ENCODE data around the gene GIPC1. TPM values are rescaled to one million over a fixed set of nuclear protein-coding genes. Genes with fewer than 3 reads are reported as not detected.

The GIPC1 gene
- total and polyA plus RNA-seq, 2 of the 4 experiments (the other 2 are of a cell fraction) = 74.2 to 133 TPM

GRCh38 chr19:14435320-14436050 lies 60.4 kb downstream of the GIPC1 start:
- no peak overlapping the region for H3K27ac ChIP-seq (ENCODE audit: insufficient read depth, low read length)
- H3K4me3 ChIP-seq (ENCODE audit: insufficient read depth, low read depth, low read length) = no peak overlapping the region
- DNase-seq (no peak), ATAC-seq (ENCODE audit: low read depth) (no peak)
- H3K4me2 ChIP-seq (ENCODE audit: low read depth, low read length) = no peak overlapping the region
- intact Hi-C loops (cut with micrococcal nuclease) = no loop called here
- H3K4me1 ChIP-seq (ENCODE audit: control insufficient read depth, insufficient read depth, low read length) = peaks cover 19% of the 10 kb centered on the region
- H2BK120ac ChIP-seq (ENCODE audit: low read depth, low read length) = no peak overlapping the region
- no peak overlapping the region for H3K14ac ChIP-seq (replicated peaks; ENCODE audit: low read depth, low read length)
- H3K9me1 ChIP-seq (ENCODE audit: insufficient read depth, low read length) = peaks cover 21% of the 10 kb centered on the region
- peak overlapping the region; percentile 68; the same call in 1 of the 2 replicates for H2AK5ac ChIP-seq (ENCODE audit: low read depth, low read length)
- no peak overlapping the region for H3K56ac ChIP-seq (ENCODE audit: extremely low read depth, insufficient read depth, low read length)
- no peak overlapping the region for H4K5ac ChIP-seq (ENCODE audit: low read depth, low read length)
- peak overlapping the region; percentile 18 for H2BK5ac ChIP-seq (ENCODE audit: low read depth, low read length, poor library complexity, severe bottlenecking)
- H3K79me1 ChIP-seq (ENCODE audit: low read depth in 1 of 2, low read length in 2 of 2) = peaks cover 28 to 71% of the 10 kb centered on the region in 2 experiments
- no TSS peak for BruUV-seq (replicated peaks)
- dilution Hi-C loops (cut with HindIII; ENCODE audit: low sequenced_read_pairs, unreplicated experiment) = no loop called here
- H3K36me3 ChIP-seq (ENCODE audit: control insufficient read depth, insufficient read depth, low read length) = 0 out of 2 replicates have a peak, but pooled peaks cover 6% of the 10 kb centered on the region
- H3K9ac ChIP-seq (ENCODE audit: low read depth, low read length) = no peak overlapping the region
- TF ChIP-seq RCOR1 (IDR thresholded peaks at IDR 0.05; ENCODE audit: insufficient replicate concordance, low read length) (peak; percentile 50), POLR2A (IDR thresholded peaks at IDR 0.05; ENCODE audit: low read depth, low read length) (no peak)
- ChIA-PET CTCF (interaction anchor here (1.0 kb wide), 1 partner anchor 40 kb away, joined by 3 read pairs; the partner anchor contains the start of gene PTGER1), POLR2A (ENCODE audit: unreplicated experiment) (no interaction called here)
- H3K9me3 ChIP-seq (ENCODE audit: control insufficient read depth, insufficient read depth, low read length) = no peaks in the 10 kb centered on the region
- WGBS, 2 experiments (ENCODE audit: extremely low coverage in 2 of 2, insufficient read length in 1 of 2) = 90% methylated on average over 6 of the region's 17 CpGs; no CpG with 5 or more reads in 1 of the 2 experiments
- H4K91ac ChIP-seq (ENCODE audit: insufficient read depth, low read depth, low read length) = no peak overlapping the region
- in situ Hi-C loops (cut with MboI; ENCODE audit: low sequenced_read_pairs) = no loop called here
- peak overlapping the region; percentile 34 for H2AFZ ChIP-seq (replicated peaks; ENCODE audit: low read length, poor library complexity)
- H4K20me1 ChIP-seq (ENCODE audit: insufficient read depth, low read length) = peaks cover 23% of the 10 kb centered on the region
- H2AK9ac ChIP-seq (replicated peaks; ENCODE audit: low read depth, low read length, poor library complexity) = peak overlapping the region; percentile 81
- peak overlapping the region in 1 of 2 experiments; percentile 30; a peak in 2 of 4 replicates for H4K8ac ChIP-seq (ENCODE audit: low read depth in 2 of 2, low read length in 2 of 2)
- no peak overlapping the region for H3K23ac ChIP-seq (ENCODE audit: low read depth, low read length)
- H3K18ac ChIP-seq (ENCODE audit: low read depth, low read length) = no peak overlapping the region
- no peak overlapping the region for H2BK20ac ChIP-seq (ENCODE audit: low read depth, low read length)
- H3K27me3 ChIP-seq (ENCODE audit: control insufficient read depth, insufficient read depth, low read length) = no peaks in the 10 kb centered on the region
- no peak overlapping the region for H2BK15ac ChIP-seq (ENCODE audit: low read depth, low read length)
- H3K4ac ChIP-seq (ENCODE audit: low read depth, low read length) = no peak overlapping the region
